H1 (cell line): ENCODE data around the gene DUSP9. TPM values are rescaled to one million over a fixed set of nuclear protein-coding genes. Genes with fewer than 3 reads are reported as not detected.

Experiments
- CTCF ChIA-PET: fragments of 300-600 bp; sonication (Branson Sonifier 250); formaldehyde crosslinking; loops from one replicate; lab custom pipeline; 2021; ENCODE audit not compliant: partially characterized antibody; lab: Charles Lee
- POLR2A ChIA-PET: fragments of 300-600 bp; sonication (Branson Sonifier 250); formaldehyde crosslinking; loops from one replicate; lab custom pipeline; 2021; ENCODE audit warnings: inconsistent platforms; ENCODE audit not compliant: partially characterized antibody; lab: Charles Lee
- DNase-seq, 2 experiments: peaks; one replicate each; pipeline versions ENCODE4 v3.0.0 to v3.0.0-alpha.2; 2010 to 2022; ENCODE audit warnings: low spot score in 2 of 2, low read depth in 1 of 2, mixed read lengths in 1 of 2
- FAIRE-seq: peaks from 2 replicates; lab custom pipeline; 2011; peaks lifted over from hg19 to GRCh38; lab: Jason Lieb, UNC
- H2AFZ ChIP-seq: 2 replicates; pipeline ENCODE4 v1.8.1; 2012; ENCODE audit warnings: low read length, inconsistent platforms
- H2AK5ac ChIP-seq: 2 replicates; pipeline ENCODE4 v1.6.1; 2013; ENCODE audit warnings: low read depth, low read length
- H2BK120ac ChIP-seq: replicated peaks from 2 replicates; pipeline ENCODE3; 2013; ENCODE audit warnings: low read depth, low read length, inconsistent platforms
- H2BK12ac ChIP-seq: 2 replicates; pipeline ENCODE4 v1.6.1; 2013; ENCODE audit warnings: low read depth, low read length
- H2BK15ac ChIP-seq: 2 replicates; pipeline ENCODE4 v1.6.1; 2013; ENCODE audit warnings: low read length
- H2BK20ac ChIP-seq: 2 replicates; pipeline ENCODE4 v1.6.1; 2013; ENCODE audit warnings: low read length
- H2BK5ac ChIP-seq: 2 replicates; pipeline ENCODE4 v1.6.1; 2013; ENCODE audit warnings: low read depth, low read length
- H3K14ac ChIP-seq: 2 replicates; pipeline ENCODE4 v1.6.1; 2013; ENCODE audit warnings: inconsistent platforms; ENCODE audit not compliant: insufficient read length
- H3K18ac ChIP-seq: 2 replicates; pipeline ENCODE4 v1.6.1; 2013; ENCODE audit warnings: low read length; ENCODE audit errors: extremely low read depth
- H3K23ac ChIP-seq: 2 replicates; pipeline ENCODE4 v1.6.1; 2013; ENCODE audit warnings: inconsistent platforms; ENCODE audit not compliant: insufficient read length
- H3K23me2 ChIP-seq: 2 replicates; pipeline ENCODE4 v1.6.1; 2013; ENCODE audit warnings: low read depth, low read length
- H3K27ac ChIP-seq: 2 replicates; pipeline ENCODE4 v1.6.1; 2011; ENCODE audit warnings: low read depth, low read length, inconsistent platforms
- H3K27me3 ChIP-seq, 4 experiments: replicated peaks in 1 of 4; 1 replicate in 1 of 4; 2 replicates in 3 of 4; pipeline versions ENCODE4 v1.6.1 to v1.8.1; 2011 to 2013; ENCODE audit warnings: low read length in 3 of 4, mild to moderate bottlenecking in 3 of 4, inconsistent platforms in 2 of 4, mixed read lengths in 2 of 4, moderate library complexity in 1 of 4; ENCODE audit not compliant: control insufficient read depth in 3 of 4, insufficient read depth in 3 of 4; ENCODE audit errors: extremely low read depth in 1 of 4
- H3K36me3 ChIP-seq, 4 experiments: 2 replicates each; pipeline versions ENCODE4 v1.6.1 to v1.8.1; 2011 to 2013; ENCODE audit warnings: mild to moderate bottlenecking in 4 of 4, low read length in 3 of 4, moderate library complexity in 2 of 4, control low read depth in 1 of 4, inconsistent platforms in 1 of 4; ENCODE audit not compliant: insufficient read depth in 4 of 4, control insufficient read depth in 2 of 4
- H3K4ac ChIP-seq: replicated peaks from 2 replicates; pipeline ENCODE3; 2013; ENCODE audit warnings: low read length, low read depth, mixed read lengths, inconsistent platforms; ENCODE audit not compliant: insufficient read length
- H3K4me1 ChIP-seq, 4 experiments: replicated peaks in 1 of 4; 1 replicate in 1 of 4; 2 replicates in 3 of 4; pipeline versions ENCODE4 v1.6.1 to v1.8.1; 2011 to 2013; ENCODE audit warnings: low read length in 3 of 4, inconsistent platforms in 2 of 4, mixed read lengths in 1 of 4; ENCODE audit not compliant: insufficient read depth in 4 of 4, control insufficient read depth in 3 of 4
- H3K4me2 ChIP-seq, 2 experiments: 2 replicates each; pipeline versions ENCODE4 v1.6.1 to v1.8.1; 2011 to 2013; ENCODE audit warnings: low read depth in 2 of 2, low read length in 2 of 2, control low read depth in 1 of 2, inconsistent platforms in 1 of 2, mild to moderate bottlenecking in 1 of 2; ENCODE audit not compliant: insufficient read depth in 1 of 2
- H3K4me3 ChIP-seq, 4 experiments: fragments of 200-600, 300-600 bp in 1 of 4; sonication (generic), shearing (Covaris generic), sonication (Bioruptor Twin) in 1 of 4; 2 replicates each; pipeline versions ENCODE4 v1.5.1 to v1.8.1; 2011 to 2016; ENCODE audit warnings: low read length in 4 of 4, low read depth in 3 of 4, control low read depth in 2 of 4, inconsistent platforms in 2 of 4, mild to moderate bottlenecking in 2 of 4, mixed read lengths in 1 of 4, moderate library complexity in 1 of 4; ENCODE audit not compliant: insufficient read depth in 2 of 4; ENCODE audit errors: extremely low read depth in 1 of 4
- H3K56ac ChIP-seq: replicated peaks from 2 replicates; pipeline ENCODE3; 2013; ENCODE audit warnings: low read depth, mild to moderate bottlenecking, mixed read lengths, low read length, inconsistent platforms; ENCODE audit not compliant: insufficient read length
- H3K79me1 ChIP-seq: 2 replicates; pipeline ENCODE4 v1.6.1; 2013; ENCODE audit warnings: low read depth, low read length, control low read depth
- H3K79me2 ChIP-seq, 2 experiments: 2 replicates each; pipeline versions ENCODE4 v1.6.1 to v1.8.1; 2012 to 2013; ENCODE audit warnings: low read length in 2 of 2, mild to moderate bottlenecking in 2 of 2, inconsistent platforms in 1 of 2; ENCODE audit not compliant: insufficient read depth in 2 of 2, control insufficient read depth in 1 of 2
- H3K9ac ChIP-seq, 4 experiments: replicated peaks in 1 of 4; 1 replicate in 1 of 4; 2 replicates in 3 of 4; pipeline versions ENCODE4 v1.6.1 to v1.8.1; 2011 to 2013; ENCODE audit warnings: low read depth in 3 of 4, low read length in 3 of 4, control low read depth in 2 of 4, mild to moderate bottlenecking in 2 of 4, moderate library complexity in 2 of 4, inconsistent platforms in 1 of 4; ENCODE audit errors: extremely low read depth in 1 of 4
- H3K9me3 ChIP-seq, 2 experiments: 2 replicates each; pipeline versions ENCODE4 v1.6.1 to v1.8.1; 2012 to 2013; ENCODE audit warnings: mild to moderate bottlenecking in 2 of 2, moderate library complexity in 2 of 2, control low read depth in 1 of 2, inconsistent platforms in 1 of 2, low read depth in 1 of 2, low read length in 1 of 2, mixed read lengths in 1 of 2; ENCODE audit not compliant: insufficient read depth in 2 of 2
- H4K20me1 ChIP-seq, 2 experiments: replicated peaks in 1 of 2; 2 replicates each; pipeline versions ENCODE3 to v1.8.1; 2011 to 2013; ENCODE audit warnings: inconsistent platforms in 2 of 2, low read length in 2 of 2, mild to moderate bottlenecking in 1 of 2; ENCODE audit not compliant: insufficient read depth in 2 of 2, control insufficient read depth in 1 of 2
- H4K5ac ChIP-seq: 2 replicates; pipeline ENCODE4 v1.6.1; 2013; ENCODE audit warnings: low read length, low read depth, mixed read lengths, inconsistent platforms; ENCODE audit not compliant: insufficient read length
- H4K8ac ChIP-seq: 2 replicates; pipeline ENCODE4 v1.8.0; 2013; ENCODE audit warnings: mild to moderate bottlenecking, moderate library complexity, low read length, inconsistent platforms; ENCODE audit not compliant: insufficient read depth; ENCODE audit errors: extremely low read depth
- H4K91ac ChIP-seq: replicated peaks from 2 replicates; pipeline ENCODE3; 2013; ENCODE audit warnings: low read length, mixed read lengths, inconsistent platforms; ENCODE audit not compliant: insufficient read length
- GTF2F1 ChIP-seq: IDR thresholded peaks from 2 replicates; pipeline ENCODE4 v1.6.1; 2012; ENCODE audit warnings: low read depth, low read length, improper control_type of control experiment, borderline replicate concordance
- KDM1A ChIP-seq: fragments of 200-600, 300-600 bp; sonication (generic); IDR thresholded peaks from 2 replicates; pipeline ENCODE4 v1.7.1; 2016; ENCODE audit warnings: mild to moderate bottlenecking, low read length, borderline replicate concordance
- RXRA ChIP-seq: IDR thresholded peaks from 2 replicates; pipeline ENCODE4 v1.6.1; 2011; ENCODE audit warnings: low read depth, mild to moderate bottlenecking, low read length, moderate library complexity; ENCODE audit not compliant: insufficient read depth
- WGBS, 2 experiments: shearing (Covaris generic) in 1 of 2; methylation state at CpG; one replicate each; pipeline versions ENCODE4 v1.1.6 to v1.1.7; 2013 to 2015; ENCODE audit warnings: low lambda C conversion rate in 2 of 2, mixed read lengths in 2 of 2, inconsistent platforms in 1 of 2, low coverage in 1 of 2, missing lambda C conversion rate in 1 of 2; ENCODE audit not compliant: insufficient replicate concordance in 2 of 2, insufficient coverage in 1 of 2, insufficient read length in 1 of 2; ENCODE audit errors: extremely low coverage in 1 of 2, missing lambda C conversion rate in 1 of 2; 5-methylcytosine and 5-hydroxymethylcytosine counted together
- long read RNA-seq, 2 experiments: library from RNA in 1 of 2; library from capped mRNA in 1 of 2; stranded (forward); transcript quantifications; one replicate each; pipeline ENCODE4 v2.0.0, GENCODE V29; 2021; ENCODE audit warnings: inconsistent platforms in 1 of 2
- polyA minus RNA-seq, 3 experiments: library from RNA; depleted of rRNA, polyadenylated mRNA; stranded (reverse); fragments of >200 nt; gene quantifications; 1 replicate in 2 of 3; 2 replicates in 1 of 3; pipeline ENCODE4 v1.2.3, GENCODE V29; 2011
- polyA plus RNA-seq, 7 experiments: library from polyadenylated mRNA; depleted of rRNA in 3 of 7; stranded (reverse) in 5 of 7; unstranded in 2 of 7; fragments of >200 nt in 5 of 7; fragments of 200-250 nt in 2 of 7; gene quantifications; 1 replicate in 5 of 7; 2 replicates in 1 of 7; 4 replicates in 1 of 7; pipeline versions ENCODE4 v1.2.1 to v1.2.3, GENCODE V29; 2011 to 2013; ENCODE audit warnings: missing spikeins in 2 of 7, mixed read lengths in 2 of 7
- total RNA-seq: library from RNA; stranded (reverse); fragmentation: NEBNext Ultra II Directional; extraction: Animal tissue kit (Norgen Biotek cat#: 25700); gene quantifications from 2 replicates; pipeline ENCODE4 v1.2.1, GENCODE V29; 2021
- TF ChIP-seq, protein P1 (sequence below): IDR thresholded peaks from 2 replicates; pipeline ENCODE4 v1.6.1; 2012; ENCODE audit warnings: inconsistent platforms
- TF ChIP-seq, protein P2 (sequence below): IDR thresholded peaks from 2 replicates; pipeline ENCODE4 v1.6.1; 2012; ENCODE audit warnings: inconsistent platforms

The DUSP9 gene, protein sequence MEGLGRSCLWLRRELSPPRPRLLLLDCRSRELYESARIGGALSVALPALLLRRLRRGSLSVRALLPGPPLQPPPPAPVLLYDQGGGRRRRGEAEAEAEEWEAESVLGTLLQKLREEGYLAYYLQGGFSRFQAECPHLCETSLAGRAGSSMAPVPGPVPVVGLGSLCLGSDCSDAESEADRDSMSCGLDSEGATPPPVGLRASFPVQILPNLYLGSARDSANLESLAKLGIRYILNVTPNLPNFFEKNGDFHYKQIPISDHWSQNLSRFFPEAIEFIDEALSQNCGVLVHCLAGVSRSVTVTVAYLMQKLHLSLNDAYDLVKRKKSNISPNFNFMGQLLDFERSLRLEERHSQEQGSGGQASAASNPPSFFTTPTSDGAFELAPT
- total RNA-seq (0.63 and 1.1 TPM in 2 replicates), polyA plus RNA-seq (2011; rRNA removed) (0.80 and 1.2 TPM in 2 replicates), polyA minus RNA-seq (2011; rRNA and poly(A)+ RNA removed) (0.69 and 0.73 TPM in 2 replicates)
- polyA plus RNA-seq (2011; cell fraction: cytosol; rRNA removed): 0.98 TPM
- 1.5 TPM for polyA plus RNA-seq (2011; cell fraction: nucleus; rRNA removed)
- 0.35 to 0.94 TPM (median 0.85 TPM) in 4 replicates for polyA plus RNA-seq (2012, experiment 1 of 2)
- polyA plus RNA-seq (2012, experiment 2 of 2): 0.56 TPM
- 1.1 TPM for polyA plus RNA-seq (2013, experiment 1 of 2)
- 1.1 TPM for polyA plus RNA-seq (2013, experiment 2 of 2)
- polyA minus RNA-seq (2011; cell fraction: cytosol; rRNA and poly(A)+ RNA removed): 0.95 TPM
- 0.80 TPM for polyA minus RNA-seq (2011; cell fraction: nucleus; rRNA and poly(A)+ RNA removed)
- long read RNA-seq, experiment 1, partial matches to known transcripts: 0 of 1 reads
- long read RNA-seq, experiment 1, other reads (novel, unspliced or antisense): 1 of 1 reads
- long read RNA-seq, experiment 2: 0 reads

DNA sequence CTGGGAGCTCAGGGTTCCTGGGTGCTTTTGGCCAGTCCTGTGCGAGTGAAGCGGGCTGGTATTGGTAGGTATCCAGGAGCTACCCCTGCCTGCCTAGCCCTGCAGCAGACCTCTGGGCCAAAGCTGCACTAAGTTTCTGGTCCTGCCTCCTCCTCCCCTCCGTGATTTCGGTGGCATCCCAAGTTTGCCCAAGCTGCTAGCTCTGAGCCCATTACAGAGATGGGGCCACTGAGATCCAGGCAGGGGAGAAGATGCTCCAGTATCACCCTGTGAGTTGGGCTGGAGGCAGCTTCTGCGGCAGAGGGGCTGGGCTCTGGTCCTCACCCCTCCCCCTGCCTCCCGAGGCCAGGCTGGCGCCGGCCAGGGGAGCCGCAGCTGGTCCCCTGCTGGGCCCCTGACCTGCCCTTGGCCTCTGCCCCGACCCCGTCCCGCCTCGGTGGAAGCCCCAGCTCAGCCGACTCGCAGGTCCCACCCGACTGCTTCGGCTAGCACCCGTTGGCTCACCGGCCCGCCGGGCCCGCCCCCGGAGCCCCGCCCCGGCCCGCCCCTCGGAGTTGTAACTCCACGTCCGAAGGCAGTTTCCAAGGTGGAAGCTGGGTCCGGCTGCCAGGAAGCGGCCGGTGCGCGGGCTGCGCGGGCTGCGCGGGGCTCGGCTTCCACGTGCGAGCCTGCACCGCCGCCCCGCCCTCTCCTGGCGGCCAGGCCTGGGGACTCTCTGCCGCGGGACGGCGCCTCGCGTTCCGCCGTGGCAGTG, at the start of gene DUSP9:
TSS of gene DUSP9 (plus strand) at position 584 of the 754 bp plus-strand sequence. CDS start 751 bp downstream, outside the sequence.
- H4K5ac ChIP-seq: no peak within 1 kb of the TSS
- H3K4me1 ChIP-seq: peaks cover 0 to 14% (median 7%) of the 10 kb centered on the region in 4 experiments; a peak in 4 of 7 replicates
- no peak within 1 kb of the TSS for H2BK15ac ChIP-seq
- no peak within 1 kb of the TSS for H3K4ac ChIP-seq
- no peak within 1 kb of the TSS for H3K23ac ChIP-seq
- H3K18ac ChIP-seq: no peak within 1 kb of the TSS
- H3K4me2 ChIP-seq: peak within 1 kb of the TSS; percentile 61 to 63
- no peak within 1 kb of the TSS for H2BK5ac ChIP-seq
- H3K36me3 ChIP-seq: peaks cover 0 to 4% (median 0%) of the 10 kb centered on the region in 4 experiments; a peak in 1 of 8 replicates
- no peaks in the 10 kb centered on the region for H3K79me2 ChIP-seq
- peaks cover 7% of the 10 kb centered on the region; the same call in 1 of the 2 replicates for H3K23me2 ChIP-seq
- H4K20me1 ChIP-seq: peaks cover 0 to 16% of the 10 kb centered on the region in 2 experiments
- H3K27me3 ChIP-seq: peaks cover 72% of the 10 kb centered on the region in 4 experiments
- H3K9me3 ChIP-seq: no peaks in the 10 kb centered on the region; a peak in 1 of 4 replicates
- H3K9ac ChIP-seq: no peak within 1 kb of the TSS
- no peak within 1 kb of the TSS; the same call in 1 of the 2 replicates for H4K8ac ChIP-seq
- FAIRE-seq (no peak), DNase-seq (no peak)
- H3K27ac ChIP-seq: no peak within 1 kb of the TSS
- no peak within 1 kb of the TSS for H2BK120ac ChIP-seq
- H3K56ac ChIP-seq: no peak within 1 kb of the TSS
- H4K91ac ChIP-seq: no peak within 1 kb of the TSS
- H2BK12ac ChIP-seq: no peak within 1 kb of the TSS
- ChIA-PET CTCF (interaction anchor here (1.2 to 28.7 kb wide), 11 partner anchors 2 to 107 kb away, joined by 3 to 408 read pairs (median 27); partner anchors contain the start of gene DUSP9), POLR2A (interaction anchor here (1.3 kb wide), 1 partner anchor 37 kb away, joined by 5 read pairs; no protein-coding TSS in a partner anchor)
- no peak within 1 kb of the TSS for H3K14ac ChIP-seq
- no peak within 1 kb of the TSS for H2AFZ ChIP-seq
- WGBS, 2 experiments: 16% methylated on average over 10 of the region's 53 CpGs; no CpG with 5 or more reads in 1 of the 2 experiments
- no peak within 1 kb of the TSS for H2BK20ac ChIP-seq
- no peaks in the 10 kb centered on the region for H3K79me1 ChIP-seq
- peak within 1 kb of the TSS in 2 of 4 experiments; percentile 4 to 48; a peak in 4 of 8 replicates for H3K4me3 ChIP-seq
- H2AK5ac ChIP-seq: 0 out of 2 replicates have a peak within 1 kb of the TSS, but pooled peaks have one; percentile 1
- TF ChIP-seq KDM1A (peak; percentile 40; the same call in 1 of the 2 replicates), RXRA (0 out of 2 replicates have a peak, but pooled peaks have one; percentile 15), GTF2F1 (no peak)
- TF ChIP-seq, protein P1, sequence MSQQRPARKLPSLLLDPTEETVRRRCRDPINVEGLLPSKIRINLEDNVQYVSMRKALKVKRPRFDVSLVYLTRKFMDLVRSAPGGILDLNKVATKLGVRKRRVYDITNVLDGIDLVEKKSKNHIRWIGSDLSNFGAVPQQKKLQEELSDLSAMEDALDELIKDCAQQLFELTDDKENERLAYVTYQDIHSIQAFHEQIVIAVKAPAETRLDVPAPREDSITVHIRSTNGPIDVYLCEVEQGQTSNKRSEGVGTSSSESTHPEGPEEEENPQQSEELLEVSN: peak; percentile 51
- TF ChIP-seq, protein P2, sequence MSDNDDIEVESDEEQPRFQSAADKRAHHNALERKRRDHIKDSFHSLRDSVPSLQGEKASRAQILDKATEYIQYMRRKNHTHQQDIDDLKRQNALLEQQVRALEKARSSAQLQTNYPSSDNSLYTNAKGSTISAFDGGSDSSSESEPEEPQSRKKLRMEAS: peak; percentile 47; the same call in 1 of the 2 replicates
